H4 (cell line): ENCODE measurements around the gene SLC12A6. TPM values are rescaled to one million over a fixed set of nuclear protein-coding genes. Genes with fewer than 3 reads are reported as not detected.
"Not testable (repeated sequence)": the region's sequence is repeated elsewhere in the genome, so short reads cannot be mapped to it uniquely, and the experiment has no call there.

Experiments
- DNase-seq: peaks from one replicate; pipeline ENCODE4 v3.0.0-alpha.2; 2015; ENCODE audit warnings: low spot score
- total RNA-seq: library from RNA; depleted of rRNA; stranded (reverse); fragments of >200 nt; shearing (Covaris generic); gene quantifications from 2 replicates; pipeline ENCODE4 v1.2.3, GENCODE V29; 2014; rRNA removed

The SLC12A6 gene
- total RNA-seq, 1 experiment from 2014 or later = 3.4 TPM

- not testable (repeated sequence) for DNase-seq
Observed at GRCh38 chr15:34193272-34193671, 144.3 kb downstream of the SLC12A6 start.

GRCh38 chr15:34188711-34189110 is 148.9 kb downstream of the SLC12A6 start:
- no peak for DNase-seq

GRCh38 chr15:34185666-34186065 is 151.9 kb downstream of the SLC12A6 start:
- no peak for DNase-seq

- DNase-seq = no peak
Observed at GRCh38 chr15:34182942-34183341, 154.6 kb downstream of the SLC12A6 start.

Other genes starting within 250 kb of the SLC12A6 start
- 20.6 and 43.1 TPM in 2 replicates for gene EMC7, start 235.9 kb downstream of the SLC12A6 start, total RNA-seq
- 1.0 and 1.4 TPM in 2 replicates for gene PGBD4, start 235.7 kb downstream of the SLC12A6 start, total RNA-seq
- gene KATNBL1, start 127.7 kb downstream of the SLC12A6 start, total RNA-seq = 38.2 and 40.1 TPM in 2 replicates
- 158 and 216 TPM in 2 replicates for gene EMC4, start 112.8 kb downstream of the SLC12A6 start, total RNA-seq
- 367 and 416 TPM in 2 replicates for gene NOP10, start 5.4 kb upstream of the SLC12A6 start, total RNA-seq
- gene NUTM1, start 5.5 kb upstream of the SLC12A6 start, total RNA-seq = not detected in 2 replicates
- gene LPCAT4, start 29.4 kb upstream of the SLC12A6 start, total RNA-seq = 7.4 and 12.0 TPM in 2 replicates
- gene GOLGA8A, start 100.0 kb upstream of the SLC12A6 start, total RNA-seq = 1.3 and 2.1 TPM in 2 replicates
- 8.3 and 11.1 TPM in 2 replicates for gene GOLGA8B, start 245.9 kb upstream of the SLC12A6 start, total RNA-seq